ENCODE measurements around the gene ICA1. TPM values are rescaled to one million over a fixed set of nuclear protein-coding genes. Genes with fewer than 3 reads are reported as not detected.

The ICA1 gene
- total and polyA plus RNA-seq, 2 of the 4 experiments (the other 2 are of a cell fraction) = not detected

- Histone ChIP-seq H3K4me1 (ENCODE audit: control insufficient read depth, insufficient read depth, low read length) (no peaks in the 10 kb centered on the region), H3K27ac (ENCODE audit: insufficient read depth, low read length) (no peak overlapping the region), H4K5ac (ENCODE audit: low read depth, low read length) (no peak overlapping the region), H3K4me2 (ENCODE audit: low read depth, low read length) (no peak overlapping the region), H2AK5ac (ENCODE audit: low read depth, low read length) (no peak overlapping the region), H2BK120ac (ENCODE audit: low read depth, low read length) (no peak overlapping the region), H3K36me3 (ENCODE audit: control insufficient read depth, insufficient read depth, low read length) (no peaks in the 10 kb centered on the region), H2BK5ac (ENCODE audit: low read depth, low read length, poor library complexity, severe bottlenecking) (no peak overlapping the region), H2AK9ac (replicated peaks; ENCODE audit: low read depth, low read length, poor library complexity) (no peak overlapping the region), H4K20me1 (ENCODE audit: insufficient read depth, low read length) (no peaks in the 10 kb centered on the region), H3K14ac (replicated peaks; ENCODE audit: low read depth, low read length) (no peak overlapping the region), H3K9ac (ENCODE audit: low read depth, low read length) (no peak overlapping the region), H2BK20ac (ENCODE audit: low read depth, low read length) (no peak overlapping the region), H3K9me3 (ENCODE audit: control insufficient read depth, insufficient read depth, low read length) (no peaks in the 10 kb centered on the region), H3K23ac (ENCODE audit: low read depth, low read length) (no peak overlapping the region), H2BK15ac (ENCODE audit: low read depth, low read length) (no peak overlapping the region), H4K91ac (ENCODE audit: insufficient read depth, low read depth, low read length) (no peak overlapping the region), H3K27me3 (ENCODE audit: control insufficient read depth, insufficient read depth, low read length) (no peaks in the 10 kb centered on the region), H4K8ac (ENCODE audit: low read depth in 2 of 2, low read length in 2 of 2) (no peak overlapping the region), H3K4me3 (ENCODE audit: insufficient read depth, low read depth, low read length) (no peak overlapping the region), H2AFZ (replicated peaks; ENCODE audit: low read length, poor library complexity) (no peak overlapping the region), H3K18ac (ENCODE audit: low read depth, low read length) (no peak overlapping the region), H3K56ac (ENCODE audit: extremely low read depth, insufficient read depth, low read length) (no peak overlapping the region), H3K4ac (ENCODE audit: low read depth, low read length) (no peak overlapping the region), H3K79me1 (ENCODE audit: low read depth in 1 of 2, low read length in 2 of 2) (no peaks in the 10 kb centered on the region), H3K9me1 (ENCODE audit: insufficient read depth, low read length) (no peaks in the 10 kb centered on the region)
- intact Hi-C loops (cut with micrococcal nuclease) (no loop called here), dilution Hi-C loops (cut with HindIII; ENCODE audit: low sequenced_read_pairs, unreplicated experiment) (no loop called here), in situ Hi-C loops (cut with MboI; ENCODE audit: low sequenced_read_pairs) (no loop called here)
- no CpG with 5 or more reads among the region's 3 CpGs for WGBS, 2 experiments (ENCODE audit: extremely low coverage in 2 of 2, insufficient read length in 1 of 2)
- DNase-seq (no peak), ATAC-seq (ENCODE audit: low read depth) (no peak)
- ChIA-PET CTCF (no interaction called here), POLR2A (ENCODE audit: unreplicated experiment) (no interaction called here)
- TF ChIP-seq RCOR1 (IDR thresholded peaks at IDR 0.05; ENCODE audit: insufficient replicate concordance, low read length) = no peak
- BruUV-seq (replicated peaks) = no TSS peak
Measured at GRCh38 chr7:8115547-8116402, 146.2 kb downstream of the ICA1 start.

Measured in IMR-90 (cell line).